Gastrocnemius medialis (tissue), 4 donors: Measurements from ENCODE around the gene SMAD1.

Source experiments
- CTCF ChIP-seq, 5 experiments: fragments of 450-650 bp in 3 of 5; fragments of 200-600 bp in 2 of 5; sonication (generic) in 2 of 5; IDR thresholded peaks in 4 of 5; conservative IDR thresholded peaks in 1 of 5; 1 replicate in 4 of 5; 2 replicates in 1 of 5; pipeline ENCODE4 v1.5.1; 2016 to 2019; ENCODE audit warnings: antibody characterized with exemption in 5 of 5, mild to moderate bottlenecking in 3 of 5, moderate library complexity in 3 of 5
- POLR2A ChIP-seq, 2 donors: fragments of 450-650 bp; IDR thresholded peaks; one replicate each; pipeline ENCODE4 v1.6.1; 2017; ENCODE audit warnings: antibody characterized with exemption in 2 of 2, mild to moderate bottlenecking in 2 of 2, moderate library complexity in 2 of 2

- TF ChIP-seq CTCF (IDR thresholded peaks at IDR 0.05 in 4 of 5, conservative IDR thresholded peaks at IDR 0.05 in 1 of 5) = no peak
- no peak for TF ChIP-seq POLR2A (IDR thresholded peaks at IDR 0.05)
These were observed 26.0 kb downstream of the SMAD1 start for GRCh38 chr4:145507636-145508035.
